Transverse colon (tissue), 4 donors: ENCODE data around the gene IFIT3. TPM values are rescaled to one million over a fixed set of nuclear protein-coding genes. Genes with fewer than 3 reads are reported as not detected.

Experiments
- DNase-seq: peaks from one replicate; pipeline ENCODE4 v3.0.0-alpha.2; 2019
- H3K27ac ChIP-seq, 4 donors: fragments of 200-600 bp; sonication (generic); 2 replicates each; pipeline ENCODE4 v1.5.1; 2016 to 2018; ENCODE audit warnings: inconsistent platforms in 4 of 4
- H3K27me3 ChIP-seq: fragments of 200-600 bp; sonication (generic); 2 replicates; pipeline ENCODE4 v1.5.1; 2017; ENCODE audit warnings: inconsistent platforms
- H3K36me3 ChIP-seq, 4 donors: fragments of 200-600 bp; sonication (generic); 2 replicates each; pipeline ENCODE4 v1.5.1; 2017 to 2019; ENCODE audit warnings: inconsistent platforms in 4 of 4
- H3K4me1 ChIP-seq, 4 donors: fragments of 200-600 bp; sonication (generic); 2 replicates each; pipeline ENCODE4 v1.5.1; 2017 to 2020; ENCODE audit warnings: inconsistent platforms in 4 of 4
- H3K4me3 ChIP-seq, 4 donors: fragments of 200-600 bp; sonication (generic); 1 replicate in 1 of 4; 2 replicates in 3 of 4; pipeline versions ENCODE4 v1.5.1 to v1.6.1; 2017 to 2019; ENCODE audit warnings: inconsistent platforms in 4 of 4
- H3K9me3 ChIP-seq, 2 donors: fragments of 200-600 bp; sonication (generic); 2 replicates each; pipeline ENCODE4 v1.5.1; 2017 to 2019; ENCODE audit warnings: inconsistent platforms in 2 of 2
- EP300 ChIP-seq: sonication (generic); formaldehyde crosslinking; IDR thresholded peaks from one replicate; pipeline ENCODE4 v1.6.1; 2017; ENCODE audit warnings: antibody characterized with exemption, low read depth
- POLR2A ChIP-seq: fragments of 450-650 bp; IDR thresholded peaks from one replicate; pipeline ENCODE4 v1.6.1; 2016; ENCODE audit warnings: antibody characterized with exemption, mild to moderate bottlenecking, moderate library complexity
- POLR2AphosphoS5 ChIP-seq, 3 donors: sonication (generic); formaldehyde crosslinking; IDR thresholded peaks; one replicate each; pipeline ENCODE4 v1.6.1; 2016; ENCODE audit warnings: antibody characterized with exemption in 3 of 3
- WGBS, 2 donors: methylation state at CpG; one replicate each; pipeline ENCODE4 v1.1.5; 2018; ENCODE audit warnings: low coverage in 1 of 2; 5-methylcytosine and 5-hydroxymethylcytosine counted together
- in situ Hi-C, 4 donors: fragments of 200-750 bp; cut with MboI; loops; one replicate each; pipeline versions ENCODE4 v1.15.0 to v1.15.1; 2017; ENCODE audit warnings: low sequenced_read_pairs in 3 of 4, low pct_ligation_motif_present in 1 of 4, low pct_unique_long_range_greater_than_20kb in 1 of 4
- intact Hi-C: fragments of 100-400 bp; cut with DNase I; formaldehyde crosslinking; loops from one replicate; pipeline ENCODE4 v1.15.1; 2023; ENCODE audit warnings: low total_unique reads
- total RNA-seq, 4 donors: library from RNA; depleted of rRNA; stranded (reverse); fragments of >200 nt; gene quantifications; one replicate each; pipeline ENCODE4 v1.1.0, GENCODE V29; 2016
- TF ChIP-seq, protein P1 (sequence below), 5 experiments: fragments of 200-600 bp in 3 of 5; fragments of 450-650 bp in 2 of 5; sonication (generic) in 3 of 5; IDR thresholded peaks; 1 replicate in 2 of 5; 2 replicates in 3 of 5; pipeline ENCODE4 v1.5.1; 2016 to 2017; ENCODE audit warnings: antibody characterized with exemption in 5 of 5, inconsistent platforms in 3 of 5, mild to moderate bottlenecking in 2 of 5, moderate library complexity in 1 of 5

IFIT3 gene
- total RNA-seq, 4 donors from 2014 or later: 0.20 to 7.8 (median 5.1) TPM; not detected in 1

DNA sequence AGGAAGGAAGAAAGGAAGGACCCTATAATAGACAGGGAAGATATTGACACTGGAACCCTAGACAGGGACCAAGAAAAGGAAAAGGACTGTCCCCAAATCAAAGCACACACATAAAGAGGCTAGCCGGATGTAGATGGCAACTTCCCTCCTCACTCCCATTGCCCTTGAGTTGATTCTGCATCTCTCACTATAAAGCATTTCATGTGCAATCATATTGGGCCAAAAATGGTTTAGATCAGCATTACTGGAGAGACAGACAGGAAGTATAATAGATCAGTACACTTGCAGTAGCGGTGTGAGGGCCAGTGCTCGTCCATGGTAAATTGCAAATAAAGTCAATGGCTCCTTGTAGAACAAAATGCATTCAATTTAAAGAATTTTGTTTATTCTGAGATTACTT is 8.4 kb downstream of the IFIT3 start:
- TF ChIP-seq POLR2AphosphoS5 (IDR thresholded peaks at IDR 0.05) (no peak), POLR2A (no peak), EP300 (no peak)
- TF ChIP-seq, protein P1, sequence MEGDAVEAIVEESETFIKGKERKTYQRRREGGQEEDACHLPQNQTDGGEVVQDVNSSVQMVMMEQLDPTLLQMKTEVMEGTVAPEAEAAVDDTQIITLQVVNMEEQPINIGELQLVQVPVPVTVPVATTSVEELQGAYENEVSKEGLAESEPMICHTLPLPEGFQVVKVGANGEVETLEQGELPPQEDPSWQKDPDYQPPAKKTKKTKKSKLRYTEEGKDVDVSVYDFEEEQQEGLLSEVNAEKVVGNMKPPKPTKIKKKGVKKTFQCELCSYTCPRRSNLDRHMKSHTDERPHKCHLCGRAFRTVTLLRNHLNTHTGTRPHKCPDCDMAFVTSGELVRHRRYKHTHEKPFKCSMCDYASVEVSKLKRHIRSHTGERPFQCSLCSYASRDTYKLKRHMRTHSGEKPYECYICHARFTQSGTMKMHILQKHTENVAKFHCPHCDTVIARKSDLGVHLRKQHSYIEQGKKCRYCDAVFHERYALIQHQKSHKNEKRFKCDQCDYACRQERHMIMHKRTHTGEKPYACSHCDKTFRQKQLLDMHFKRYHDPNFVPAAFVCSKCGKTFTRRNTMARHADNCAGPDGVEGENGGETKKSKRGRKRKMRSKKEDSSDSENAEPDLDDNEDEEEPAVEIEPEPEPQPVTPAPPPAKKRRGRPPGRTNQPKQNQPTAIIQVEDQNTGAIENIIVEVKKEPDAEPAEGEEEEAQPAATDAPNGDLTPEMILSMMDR (IDR thresholded peaks at IDR 0.05): no peak
- Histone ChIP-seq H3K4me1 (peaks cover 5 to 34% (median 13%) of the 10 kb centered on the region in 4 donors), H3K27me3 (no peaks in the 10 kb centered on the region), H3K4me3 (no peak overlapping the region), H3K36me3 (peaks cover 0 to 11% (median 0%) of the 10 kb centered on the region in 4 donors), H3K9me3 (no peaks in the 10 kb centered on the region), H3K27ac (no peak overlapping the region)
- no peak for DNase-seq
- in situ Hi-C loops (no loop called here), intact Hi-C loops (no loop called here)
- 84 to 86% methylated on average over 3 of the region's 3 CpGs for WGBS, 2 donors

DNA sequence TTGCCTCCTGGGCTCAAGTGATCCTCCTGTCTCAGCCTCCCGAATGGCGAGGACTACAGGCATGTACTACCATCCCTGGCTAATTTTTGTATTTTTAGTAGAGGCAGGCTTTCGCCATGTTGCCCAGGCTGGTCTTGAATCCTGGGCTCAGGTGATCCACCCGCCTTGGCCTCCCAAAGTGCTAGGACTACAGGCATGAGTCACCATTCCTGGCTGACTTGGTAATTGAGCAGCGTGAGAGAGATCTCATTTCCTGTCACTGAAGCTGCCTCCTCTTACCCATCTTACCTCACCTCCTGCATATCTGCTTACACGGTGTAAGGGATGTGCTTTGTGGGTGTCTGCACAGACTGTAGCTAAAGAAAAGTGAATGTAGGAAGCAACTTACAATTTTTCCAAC is 9.7 kb downstream of the IFIT3 start:
- no peak overlapping the region for H3K4me3 ChIP-seq
- H3K36me3 ChIP-seq: peaks cover 0 to 11% (median 0%) of the 10 kb centered on the region in 4 donors
- 82 to 90% methylated on average over 4 to 6 of the region's 6 CpGs for WGBS, 2 donors
- no peaks in the 10 kb centered on the region for H3K27me3 ChIP-seq
- no peak overlapping the region for H3K27ac ChIP-seq
- TF ChIP-seq POLR2AphosphoS5 (IDR thresholded peaks at IDR 0.05): no peak
- TF ChIP-seq POLR2A: no peak
- TF ChIP-seq, protein P1 (IDR thresholded peaks at IDR 0.05): no peak
- no peak for TF ChIP-seq EP300
- no peak for DNase-seq
- no peaks in the 10 kb centered on the region for H3K9me3 ChIP-seq
- intact Hi-C loops: no loop called here
- in situ Hi-C loops: no loop called here
- peaks cover 5 to 25% (median 13%) of the 10 kb centered on the region in 4 donors for H3K4me1 ChIP-seq

DNA sequence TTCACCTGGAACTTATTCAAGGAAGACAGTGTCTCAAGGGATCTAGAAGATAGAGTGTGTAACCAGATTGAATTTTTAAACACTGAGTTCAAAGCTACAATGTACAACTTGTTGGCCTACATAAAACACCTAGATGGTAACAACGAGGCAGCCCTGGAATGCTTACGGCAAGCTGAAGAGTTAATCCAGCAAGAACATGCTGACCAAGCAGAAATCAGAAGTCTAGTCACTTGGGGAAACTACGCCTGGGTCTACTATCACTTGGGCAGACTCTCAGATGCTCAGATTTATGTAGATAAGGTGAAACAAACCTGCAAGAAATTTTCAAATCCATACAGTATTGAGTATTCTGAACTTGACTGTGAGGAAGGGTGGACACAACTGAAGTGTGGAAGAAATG is 10.9 kb downstream of the IFIT3 start:
- Histone ChIP-seq H3K27ac (no peak overlapping the region), H3K27me3 (no peaks in the 10 kb centered on the region), H3K36me3 (peaks cover 0 to 11% (median 0%) of the 10 kb centered on the region in 4 donors), H3K9me3 (no peaks in the 10 kb centered on the region), H3K4me3 (no peak overlapping the region), H3K4me1 (peaks cover 0 to 13% (median 2%) of the 10 kb centered on the region in 4 donors)
- 92 to 100% methylated on average over 2 to 3 of the region's 3 CpGs for WGBS, 2 donors
- in situ Hi-C loops: no loop called here
- TF ChIP-seq, protein P1 (IDR thresholded peaks at IDR 0.05): no peak
- no peak for TF ChIP-seq POLR2A
- no peak for TF ChIP-seq EP300
- intact Hi-C loops: no loop called here
- no peak for DNase-seq

DNA sequence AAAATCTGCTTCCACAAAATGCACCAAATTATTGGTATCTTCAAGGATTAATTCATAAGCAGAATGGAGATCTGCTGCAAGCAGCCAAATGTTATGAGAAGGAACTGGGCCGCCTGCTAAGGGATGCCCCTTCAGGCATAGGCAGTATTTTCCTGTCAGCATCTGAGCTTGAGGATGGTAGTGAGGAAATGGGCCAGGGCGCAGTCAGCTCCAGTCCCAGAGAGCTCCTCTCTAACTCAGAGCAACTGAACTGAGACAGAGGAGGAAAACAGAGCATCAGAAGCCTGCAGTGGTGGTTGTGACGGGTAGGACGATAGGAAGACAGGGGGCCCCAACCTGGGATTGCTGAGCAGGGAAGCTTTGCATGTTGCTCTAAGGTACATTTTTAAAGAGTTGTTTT is 12.1 kb downstream of the IFIT3 start:
- 95 to 100% methylated on average over 2 to 4 of the region's 4 CpGs for WGBS, 2 donors
- in situ Hi-C loops: no loop called here
- TF ChIP-seq POLR2A (no peak), POLR2AphosphoS5 (IDR thresholded peaks at IDR 0.05) (no peak), EP300 (no peak)
- TF ChIP-seq, protein P1 (IDR thresholded peaks at IDR 0.05): no peak

More for the DNA sequence above, 12.1 kb downstream of the IFIT3 start:
- no peak for DNase-seq
- peaks cover 0 to 3% (median 0%) of the 10 kb centered on the region in 4 donors for H3K4me1 ChIP-seq
- no peak overlapping the region for H3K27ac ChIP-seq
- H3K27me3 ChIP-seq: no peaks in the 10 kb centered on the region
- H3K36me3 ChIP-seq: peaks cover 0 to 11% (median 0%) of the 10 kb centered on the region in 4 donors
- no peak overlapping the region for H3K4me3 ChIP-seq
- no peaks in the 10 kb centered on the region for H3K9me3 ChIP-seq
- intact Hi-C loops: no loop called here
